OCI-LY1 (cell line): Measurements from ENCODE around the gene BPHL.

Experiments used
- EZH2 ChIP-seq: fragments of 200-600 bp; sonication (generic), shearing (Covaris generic); IDR thresholded peaks from 2 replicates; pipeline ENCODE4 v1.8.0; 2017; ENCODE audit warnings: borderline replicate concordance, mixed run types, mild to moderate bottlenecking, antibody characterized with exemption, low read length, moderate library complexity, mixed read lengths
- TF ChIP-seq, protein P1 (sequence below): fragments of 200-600 bp; sonication (generic), shearing (Covaris generic); IDR thresholded peaks from 2 replicates; pipeline ENCODE4 v1.5.1; 2017; ENCODE audit warnings: mild to moderate bottlenecking, antibody characterized with exemption, low read length, moderate library complexity, mixed read lengths

DNA sequence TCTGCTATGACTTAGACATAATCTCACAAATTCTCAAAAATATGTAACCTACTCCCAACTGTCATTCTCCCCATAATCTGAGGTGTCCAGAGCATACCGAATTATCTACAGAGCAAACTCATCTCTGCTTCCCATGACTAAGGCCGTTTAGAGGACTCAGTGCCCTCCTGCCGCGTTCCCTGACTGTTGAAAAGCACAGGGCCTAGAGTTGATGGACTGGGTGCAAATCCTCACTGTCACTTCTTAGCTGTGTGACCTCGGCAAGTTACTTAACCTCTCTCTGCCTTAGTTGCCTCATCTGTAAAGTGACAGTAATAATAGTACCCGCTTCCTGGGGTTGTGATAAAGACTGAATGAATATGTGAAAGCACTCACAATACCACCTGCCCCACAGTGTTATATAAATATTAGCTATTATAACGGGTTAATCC, 43.6 kb downstream of the BPHL start:
- TF ChIP-seq, protein P1, sequence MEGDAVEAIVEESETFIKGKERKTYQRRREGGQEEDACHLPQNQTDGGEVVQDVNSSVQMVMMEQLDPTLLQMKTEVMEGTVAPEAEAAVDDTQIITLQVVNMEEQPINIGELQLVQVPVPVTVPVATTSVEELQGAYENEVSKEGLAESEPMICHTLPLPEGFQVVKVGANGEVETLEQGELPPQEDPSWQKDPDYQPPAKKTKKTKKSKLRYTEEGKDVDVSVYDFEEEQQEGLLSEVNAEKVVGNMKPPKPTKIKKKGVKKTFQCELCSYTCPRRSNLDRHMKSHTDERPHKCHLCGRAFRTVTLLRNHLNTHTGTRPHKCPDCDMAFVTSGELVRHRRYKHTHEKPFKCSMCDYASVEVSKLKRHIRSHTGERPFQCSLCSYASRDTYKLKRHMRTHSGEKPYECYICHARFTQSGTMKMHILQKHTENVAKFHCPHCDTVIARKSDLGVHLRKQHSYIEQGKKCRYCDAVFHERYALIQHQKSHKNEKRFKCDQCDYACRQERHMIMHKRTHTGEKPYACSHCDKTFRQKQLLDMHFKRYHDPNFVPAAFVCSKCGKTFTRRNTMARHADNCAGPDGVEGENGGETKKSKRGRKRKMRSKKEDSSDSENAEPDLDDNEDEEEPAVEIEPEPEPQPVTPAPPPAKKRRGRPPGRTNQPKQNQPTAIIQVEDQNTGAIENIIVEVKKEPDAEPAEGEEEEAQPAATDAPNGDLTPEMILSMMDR: no peak
- TF ChIP-seq EZH2: no peak
